ENCODE measurements around the gene EIF2S2. TPM values are rescaled to one million over a fixed set of nuclear protein-coding genes. Genes with fewer than 3 reads are reported as not detected.
"Not testable (repeated sequence)": the region's sequence is repeated elsewhere in the genome, so short reads cannot be mapped to it uniquely, and the experiment has no call there.

EIF2S2 gene, protein sequence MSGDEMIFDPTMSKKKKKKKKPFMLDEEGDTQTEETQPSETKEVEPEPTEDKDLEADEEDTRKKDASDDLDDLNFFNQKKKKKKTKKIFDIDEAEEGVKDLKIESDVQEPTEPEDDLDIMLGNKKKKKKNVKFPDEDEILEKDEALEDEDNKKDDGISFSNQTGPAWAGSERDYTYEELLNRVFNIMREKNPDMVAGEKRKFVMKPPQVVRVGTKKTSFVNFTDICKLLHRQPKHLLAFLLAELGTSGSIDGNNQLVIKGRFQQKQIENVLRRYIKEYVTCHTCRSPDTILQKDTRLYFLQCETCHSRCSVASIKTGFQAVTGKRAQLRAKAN
- 48.7 TPM for polyA plus RNA-seq (2013)

DNA sequence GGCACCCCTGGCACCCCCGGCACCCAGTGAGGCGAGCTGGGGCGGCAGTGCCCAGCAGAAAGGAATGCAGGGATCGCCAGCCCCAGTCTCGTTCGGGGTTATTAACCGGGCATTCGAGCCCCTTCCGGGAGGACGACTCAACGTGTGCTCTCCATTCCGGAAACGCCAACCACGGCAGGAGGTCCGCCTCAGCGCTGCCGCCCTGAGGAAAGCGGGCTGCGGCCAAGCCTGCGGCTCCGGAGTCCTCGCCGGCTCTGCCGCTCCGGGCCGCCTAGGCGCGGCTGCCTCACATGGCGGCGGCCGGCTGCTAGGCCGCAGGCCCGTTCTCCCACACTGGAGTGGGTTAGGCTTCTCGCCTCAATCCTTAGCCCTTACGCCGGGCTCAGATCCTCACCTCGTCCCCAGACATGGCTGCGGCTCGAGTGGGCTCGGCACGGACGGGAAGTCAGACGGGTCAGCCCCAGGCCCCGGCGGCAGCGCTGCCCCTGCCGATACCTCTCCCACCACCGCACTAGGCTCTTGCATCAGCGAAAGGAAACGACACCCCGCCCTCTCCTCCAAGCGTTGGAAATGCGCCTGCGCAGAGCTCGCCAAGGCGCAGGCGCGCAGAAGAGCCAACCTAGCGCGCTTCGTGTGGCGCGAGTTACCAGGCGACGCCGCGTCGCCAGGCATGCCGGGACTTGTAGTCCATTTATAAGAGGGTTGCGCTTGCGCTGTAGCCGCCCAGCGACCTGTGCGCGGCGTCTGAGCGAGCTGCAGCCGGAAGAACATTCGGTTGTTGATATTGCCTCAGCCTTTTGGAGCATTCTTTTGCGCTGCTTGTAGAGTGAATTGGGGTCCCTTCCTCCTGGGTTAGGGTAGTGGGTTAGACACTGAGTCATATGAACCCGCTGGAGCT is at the start of gene EIF2S2:
Gene EIF2S2, minus strand, starts transcription at position 542 of the 898 bp plus-strand sequence. Its CDS starts 133 bp downstream, at position 409.
- WGBS (ENCODE audit: insufficient coverage), result 0% methylated on average over 69 of the region's 81 CpGs
- no peaks in the 10 kb centered on the region for H3K9me3 ChIP-seq (ENCODE audit: control extremely low read depth in 1 of 5, control insufficient read depth in 4 of 5, insufficient read depth in 2 of 5, low read depth in 1 of 5, low read length in 4 of 5)
- no peaks in the 10 kb centered on the region for H3K27me3 ChIP-seq (replicated peaks in 2 of 5; ENCODE audit: control insufficient read depth in 4 of 5, insufficient read depth in 5 of 5, low read length in 4 of 5)
- peak within 1 kb of the TSS; percentile 94 to 99 for H3K27ac ChIP-seq (ENCODE audit: insufficient read depth in 1 of 2, low read depth in 1 of 2, low read length in 2 of 2, poor library complexity in 1 of 2, severe bottlenecking in 2 of 2)
- ChIA-PET CTCF (interaction anchor here (0.6 to 2.3 kb wide), 6 partner anchors 9 to 140 kb away, joined by 3 to 7 read pairs (median 4); no protein-coding TSS in a partner anchor), POLR2A (interaction anchor here (0.5 to 2.0 kb wide), 8 partner anchors 13 to 380 kb away, joined by 3 to 12 read pairs (median 3); partner anchors contain the start of gene ZNF341)
- peak; percentile 99 to 100 (median 99) for DNase-seq
- H3K36me3 ChIP-seq (ENCODE audit: control insufficient read depth in 4 of 4, insufficient read depth in 4 of 4, low read length in 3 of 4), result peaks cover 2 to 26% (median 5%) of the 10 kb centered on the region in 4 experiments
- H3K4me1 ChIP-seq (ENCODE audit: control extremely low read depth in 1 of 4, control insufficient read depth in 4 of 4, insufficient read depth in 4 of 4, low read length in 3 of 4), result peaks cover 10 to 34% (median 19%) of the 10 kb centered on the region in 4 experiments
- peak within 1 kb of the TSS; percentile 82 to 98 (median 95) for H3K4me3 ChIP-seq (ENCODE audit: control insufficient read depth in 1 of 7, extremely low read depth in 1 of 7, insufficient read depth in 4 of 7, low read depth in 2 of 7, low read length in 6 of 7)

DNA sequence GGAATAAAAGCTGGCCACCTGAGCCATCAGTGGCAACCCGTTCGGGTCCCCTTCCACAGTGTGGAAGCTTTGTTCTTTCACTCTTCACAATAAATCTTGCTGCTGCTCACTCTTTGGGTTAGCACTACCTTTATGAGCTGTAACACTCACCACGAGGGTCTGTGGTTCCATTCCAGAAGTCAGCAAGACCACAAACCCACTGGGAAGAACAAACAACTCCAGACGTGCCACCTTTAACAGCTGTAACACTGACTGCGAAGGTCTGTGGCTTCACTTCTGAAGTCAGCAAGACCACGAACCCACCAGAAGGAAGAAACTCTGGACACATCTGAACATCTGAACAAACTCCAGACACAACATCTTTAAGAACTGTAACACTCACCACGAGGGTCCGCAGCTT is 45.7 kb upstream of the EIF2S2 start:
- H3K4me3 ChIP-seq (ENCODE audit: control insufficient read depth in 1 of 7, extremely low read depth in 1 of 7, insufficient read depth in 4 of 7, low read depth in 2 of 7, low read length in 6 of 7); H3K9me3 ChIP-seq (ENCODE audit: control extremely low read depth in 1 of 5, control insufficient read depth in 4 of 5, insufficient read depth in 2 of 5, low read depth in 1 of 5, low read length in 4 of 5); H3K36me3 ChIP-seq (ENCODE audit: control insufficient read depth in 4 of 4, insufficient read depth in 4 of 4, low read length in 3 of 4); H3K27me3 ChIP-seq (replicated peaks in 2 of 5; ENCODE audit: control insufficient read depth in 4 of 5, insufficient read depth in 5 of 5, low read length in 4 of 5); CTCF ChIA-PET; H3K27ac ChIP-seq (ENCODE audit: insufficient read depth in 1 of 2, low read depth in 1 of 2, low read length in 2 of 2, poor library complexity in 1 of 2, severe bottlenecking in 2 of 2); POLR2A ChIA-PET: not testable (repeated sequence)
- 50% methylated on average over 7 of the region's 8 CpGs for WGBS (ENCODE audit: insufficient coverage)
- peak in 2 of 3 donors; percentile 45 to 53 for DNase-seq
- peaks cover 0 to 30% (median 1%) of the 10 kb centered on the region in 4 experiments for H3K4me1 ChIP-seq (ENCODE audit: control extremely low read depth in 1 of 4, control insufficient read depth in 4 of 4, insufficient read depth in 4 of 4, low read length in 3 of 4)

DNA sequence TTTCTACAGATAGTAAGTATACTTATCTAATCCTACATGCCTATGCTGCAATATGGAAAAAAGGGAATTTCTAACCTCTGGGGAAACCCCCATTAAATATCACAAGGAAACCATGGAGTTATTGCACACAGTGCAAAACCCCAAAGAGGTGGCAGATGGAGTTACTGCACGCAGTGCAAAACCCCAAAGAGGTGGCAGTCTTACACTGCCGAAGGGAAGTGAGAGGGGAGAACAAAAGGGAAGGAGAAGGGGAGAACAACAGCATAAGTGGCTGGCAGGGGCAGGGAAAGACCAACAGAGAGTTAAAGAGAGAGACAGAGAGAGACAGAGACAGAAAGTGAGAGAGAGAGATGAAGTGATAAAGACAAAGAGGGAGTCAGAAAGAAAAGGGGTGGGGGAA is 43.8 kb upstream of the EIF2S2 start:
- no peaks in the 10 kb centered on the region for H3K27me3 ChIP-seq (replicated peaks in 2 of 5; ENCODE audit: control insufficient read depth in 4 of 5, insufficient read depth in 5 of 5, low read length in 4 of 5)
- no peaks in the 10 kb centered on the region for H3K9me3 ChIP-seq (ENCODE audit: control extremely low read depth in 1 of 5, control insufficient read depth in 4 of 5, insufficient read depth in 2 of 5, low read depth in 1 of 5, low read length in 4 of 5)
- POLR2A ChIA-PET, result no interaction called here
- H3K27ac ChIP-seq (ENCODE audit: insufficient read depth in 1 of 2, low read depth in 1 of 2, low read length in 2 of 2, poor library complexity in 1 of 2, severe bottlenecking in 2 of 2), result no peak overlapping the region
- peaks cover 0 to 25% (median 1%) of the 10 kb centered on the region in 4 experiments for H3K4me1 ChIP-seq (ENCODE audit: control extremely low read depth in 1 of 4, control insufficient read depth in 4 of 4, insufficient read depth in 4 of 4, low read length in 3 of 4)
- CTCF ChIA-PET, result no interaction called here
- no peak overlapping the region for H3K4me3 ChIP-seq (ENCODE audit: control insufficient read depth in 1 of 7, extremely low read depth in 1 of 7, insufficient read depth in 4 of 7, low read depth in 2 of 7, low read length in 6 of 7)
- no peaks in the 10 kb centered on the region for H3K36me3 ChIP-seq (ENCODE audit: control insufficient read depth in 4 of 4, insufficient read depth in 4 of 4, low read length in 3 of 4)
- peak in 2 of 3 donors; percentile 15 to 16 for DNase-seq
- WGBS (ENCODE audit: insufficient coverage), result 23% methylated on average over 2 of the region's 2 CpGs

DNA sequence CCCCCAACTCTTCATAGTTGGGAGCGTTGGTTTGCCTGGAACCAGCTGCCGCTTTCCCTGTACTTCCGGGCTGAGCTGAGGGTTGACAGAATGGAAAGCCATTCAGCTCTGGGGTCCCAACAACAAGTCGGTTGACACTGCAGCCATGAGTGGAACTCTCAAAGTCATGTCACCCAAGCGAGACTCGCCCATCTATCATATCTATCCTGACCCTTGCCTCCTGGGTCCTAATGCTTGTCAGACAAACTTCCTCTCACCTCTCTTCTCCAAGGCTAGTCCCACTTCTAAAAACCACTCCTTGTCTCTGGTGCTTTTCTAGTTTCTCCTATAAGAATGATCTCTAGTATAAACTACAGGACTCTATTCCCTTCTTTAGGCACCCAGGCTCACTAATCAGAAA is 41.1 kb upstream of the EIF2S2 start:
- H3K9me3 ChIP-seq (ENCODE audit: control extremely low read depth in 1 of 5, control insufficient read depth in 4 of 5, insufficient read depth in 2 of 5, low read depth in 1 of 5, low read length in 4 of 5); CTCF ChIA-PET; H3K27me3 ChIP-seq (replicated peaks in 2 of 5; ENCODE audit: control insufficient read depth in 4 of 5, insufficient read depth in 5 of 5, low read length in 4 of 5); H3K4me3 ChIP-seq (ENCODE audit: control insufficient read depth in 1 of 7, extremely low read depth in 1 of 7, insufficient read depth in 4 of 7, low read depth in 2 of 7, low read length in 6 of 7); H3K36me3 ChIP-seq (ENCODE audit: control insufficient read depth in 4 of 4, insufficient read depth in 4 of 4, low read length in 3 of 4); DNase-seq; POLR2A ChIA-PET; H3K27ac ChIP-seq (ENCODE audit: insufficient read depth in 1 of 2, low read depth in 1 of 2, low read length in 2 of 2, poor library complexity in 1 of 2, severe bottlenecking in 2 of 2): not testable (repeated sequence)
- 96% methylated on average over 6 of the region's 6 CpGs for WGBS (ENCODE audit: insufficient coverage)
- peaks cover 0 to 12% (median 1%) of the 10 kb centered on the region in 4 experiments for H3K4me1 ChIP-seq (ENCODE audit: control extremely low read depth in 1 of 4, control insufficient read depth in 4 of 4, insufficient read depth in 4 of 4, low read length in 3 of 4)

DNA sequence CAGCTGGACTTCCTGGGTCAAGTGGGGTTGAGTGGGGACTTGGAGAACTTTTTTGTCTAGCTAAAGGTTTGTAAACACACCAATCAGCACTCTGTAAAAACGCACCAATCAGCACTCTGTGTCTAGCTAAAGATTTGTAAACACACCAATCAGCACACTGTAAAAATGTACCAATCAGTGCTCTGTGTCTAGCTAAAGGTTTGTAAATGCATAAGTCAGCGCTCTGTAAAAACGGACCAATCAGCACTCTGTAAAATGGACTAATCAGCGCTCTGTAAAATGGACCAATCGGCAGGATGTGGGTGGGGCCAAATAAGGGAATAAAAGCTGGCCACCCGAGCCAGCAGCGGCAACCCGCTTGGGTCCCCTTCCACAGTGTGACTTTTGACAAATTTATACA is 40.0 kb upstream of the EIF2S2 start:
- DNase-seq; H3K4me1 ChIP-seq (ENCODE audit: control extremely low read depth in 1 of 4, control insufficient read depth in 4 of 4, insufficient read depth in 4 of 4, low read length in 3 of 4); H3K27me3 ChIP-seq (replicated peaks in 2 of 5; ENCODE audit: control insufficient read depth in 4 of 5, insufficient read depth in 5 of 5, low read length in 4 of 5); H3K27ac ChIP-seq (ENCODE audit: insufficient read depth in 1 of 2, low read depth in 1 of 2, low read length in 2 of 2, poor library complexity in 1 of 2, severe bottlenecking in 2 of 2); H3K36me3 ChIP-seq (ENCODE audit: control insufficient read depth in 4 of 4, insufficient read depth in 4 of 4, low read length in 3 of 4); H3K4me3 ChIP-seq (ENCODE audit: control insufficient read depth in 1 of 7, extremely low read depth in 1 of 7, insufficient read depth in 4 of 7, low read depth in 2 of 7, low read length in 6 of 7); H3K9me3 ChIP-seq (ENCODE audit: control extremely low read depth in 1 of 5, control insufficient read depth in 4 of 5, insufficient read depth in 2 of 5, low read depth in 1 of 5, low read length in 4 of 5); CTCF ChIA-PET: not testable (repeated sequence)
- POLR2A ChIA-PET, result interaction anchor here (0.6 kb wide), 1 partner anchor 1515 kb away, joined by 3 read pairs; no protein-coding TSS in a partner anchor
- 100% methylated on average over 7 of the region's 8 CpGs for WGBS (ENCODE audit: insufficient coverage)

DNA sequence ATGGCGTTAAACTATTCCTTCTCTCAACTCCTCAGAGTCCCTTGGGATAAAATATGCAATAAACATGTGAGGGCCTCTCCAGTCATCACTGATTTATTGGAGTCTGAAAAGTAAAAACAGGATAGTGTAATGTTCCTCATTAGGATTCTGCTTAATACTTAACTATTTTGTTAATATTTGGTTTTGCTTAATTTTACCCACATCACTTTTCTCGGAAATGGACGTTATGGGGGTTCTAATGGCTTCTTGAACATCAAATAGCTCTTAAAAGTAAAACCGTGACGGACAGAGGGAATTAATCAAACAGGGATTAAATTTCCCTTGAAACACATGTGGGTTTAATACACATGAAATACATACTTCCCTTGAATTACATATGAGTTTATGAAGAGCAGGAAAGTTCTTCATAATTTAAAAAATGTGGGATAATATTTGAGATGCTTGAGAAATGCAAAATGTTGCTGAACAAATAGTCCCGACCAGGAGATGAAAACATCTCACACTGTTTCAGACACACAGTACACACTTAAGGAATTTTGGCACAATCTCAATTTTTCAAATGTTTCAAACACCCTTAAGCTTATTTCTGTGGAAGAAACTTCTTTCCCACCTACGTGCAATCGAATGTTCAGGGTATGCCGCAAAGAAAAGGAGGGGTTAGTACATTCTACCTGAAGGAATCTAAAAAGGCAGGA is 38.4 kb upstream of the EIF2S2 start:
- Histone ChIP-seq H3K4me1 (ENCODE audit: control extremely low read depth in 1 of 4, control insufficient read depth in 4 of 4, insufficient read depth in 4 of 4, low read length in 3 of 4) (peaks cover 0 to under 1% (median 0%) of the 10 kb centered on the region in 4 experiments), H3K27ac (ENCODE audit: insufficient read depth in 1 of 2, low read depth in 1 of 2, low read length in 2 of 2, poor library complexity in 1 of 2, severe bottlenecking in 2 of 2) (no peak overlapping the region), H3K9me3 (ENCODE audit: control extremely low read depth in 1 of 5, control insufficient read depth in 4 of 5, insufficient read depth in 2 of 5, low read depth in 1 of 5, low read length in 4 of 5) (no peaks in the 10 kb centered on the region), H3K36me3 (ENCODE audit: control insufficient read depth in 4 of 4, insufficient read depth in 4 of 4, low read length in 3 of 4) (no peaks in the 10 kb centered on the region), H3K27me3 (replicated peaks in 2 of 5; ENCODE audit: control insufficient read depth in 4 of 5, insufficient read depth in 5 of 5, low read length in 4 of 5) (no peaks in the 10 kb centered on the region), H3K4me3 (ENCODE audit: control insufficient read depth in 1 of 7, extremely low read depth in 1 of 7, insufficient read depth in 4 of 7, low read depth in 2 of 7, low read length in 6 of 7) (no peak overlapping the region)
- ChIA-PET POLR2A (no interaction called here), CTCF (no interaction called here)
- DNase-seq, result no peak
- 98% methylated on average over 4 of the region's 9 CpGs for WGBS (ENCODE audit: insufficient coverage)
